ENCODE measurements around the gene SYNJ2.

Gene SYNJ2

GRCh38 chr6:158111987-158112386 lies 130.3 kb downstream of the SYNJ2 start:
- no peaks in the 10 kb centered on the region for H4K20me1 ChIP-seq (ENCODE audit: insufficient read depth, low read length)

DNA sequence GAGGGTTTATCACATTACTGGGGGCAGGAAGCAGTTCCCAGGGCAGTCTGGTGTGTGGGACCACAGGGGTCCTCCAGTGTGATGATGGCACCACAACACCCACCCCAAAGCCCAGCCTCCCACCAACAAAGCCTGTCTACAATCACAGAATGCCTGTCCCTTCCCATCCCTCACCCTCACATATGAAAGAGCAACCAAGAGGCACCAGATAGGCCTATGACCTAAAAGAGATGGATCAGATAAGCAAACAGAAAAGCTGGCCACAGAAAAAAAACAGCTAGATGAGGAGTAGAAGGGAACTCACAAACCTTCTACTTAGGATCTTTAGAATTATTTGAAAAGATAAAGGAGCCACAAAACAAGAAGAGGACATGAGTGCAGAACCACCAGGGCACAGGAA lies 132.1 kb downstream of the SYNJ2 start:
- Histone ChIP-seq H3K79me2 (ENCODE audit: low read length) (no peaks in the 10 kb centered on the region), H3K4me3 (ENCODE audit: low read length) (no peak overlapping the region), H3K27ac (ENCODE audit: low read length) (no peak overlapping the region), H3K9ac (ENCODE audit: low read length) (no peak overlapping the region), H2AFZ (ENCODE audit: low read depth, low read length) (no peak overlapping the region), H3K4me2 (ENCODE audit: low read length) (no peak overlapping the region), H4K20me1 (ENCODE audit: insufficient read depth, low read length) (no peaks in the 10 kb centered on the region), H3K4me1 (ENCODE audit: low read length) (no peaks in the 10 kb centered on the region), H3K27me3 (ENCODE audit: low read depth, low read length) (no peaks in the 10 kb centered on the region), H3K36me3 (replicated peaks; ENCODE audit: low read depth, low read length) (no peaks in the 10 kb centered on the region), H3K9me3 (ENCODE audit: insufficient read depth, low read length) (no peaks in the 10 kb centered on the region)
- TF ChIP-seq, protein P1, sequence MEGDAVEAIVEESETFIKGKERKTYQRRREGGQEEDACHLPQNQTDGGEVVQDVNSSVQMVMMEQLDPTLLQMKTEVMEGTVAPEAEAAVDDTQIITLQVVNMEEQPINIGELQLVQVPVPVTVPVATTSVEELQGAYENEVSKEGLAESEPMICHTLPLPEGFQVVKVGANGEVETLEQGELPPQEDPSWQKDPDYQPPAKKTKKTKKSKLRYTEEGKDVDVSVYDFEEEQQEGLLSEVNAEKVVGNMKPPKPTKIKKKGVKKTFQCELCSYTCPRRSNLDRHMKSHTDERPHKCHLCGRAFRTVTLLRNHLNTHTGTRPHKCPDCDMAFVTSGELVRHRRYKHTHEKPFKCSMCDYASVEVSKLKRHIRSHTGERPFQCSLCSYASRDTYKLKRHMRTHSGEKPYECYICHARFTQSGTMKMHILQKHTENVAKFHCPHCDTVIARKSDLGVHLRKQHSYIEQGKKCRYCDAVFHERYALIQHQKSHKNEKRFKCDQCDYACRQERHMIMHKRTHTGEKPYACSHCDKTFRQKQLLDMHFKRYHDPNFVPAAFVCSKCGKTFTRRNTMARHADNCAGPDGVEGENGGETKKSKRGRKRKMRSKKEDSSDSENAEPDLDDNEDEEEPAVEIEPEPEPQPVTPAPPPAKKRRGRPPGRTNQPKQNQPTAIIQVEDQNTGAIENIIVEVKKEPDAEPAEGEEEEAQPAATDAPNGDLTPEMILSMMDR (IDR thresholded peaks at IDR 0.05; ENCODE audit: low read depth, low read length) = no peak
- no peak for TF ChIP-seq EZH2phosphoT487 (IDR thresholded peaks at IDR 0.05; ENCODE audit: low read depth)

More at GRCh38 chr6:158111987-158112386, 130.3 kb downstream of the SYNJ2 start:
- Histone ChIP-seq H3K27ac (ENCODE audit: low read length) (no peak overlapping the region), H3K79me2 (ENCODE audit: low read length) (no peaks in the 10 kb centered on the region), H3K9me3 (ENCODE audit: insufficient read depth, low read length) (no peaks in the 10 kb centered on the region), H3K4me3 (ENCODE audit: low read length) (no peak overlapping the region), H3K27me3 (ENCODE audit: low read depth, low read length) (no peaks in the 10 kb centered on the region), H3K9ac (ENCODE audit: low read length) (no peak overlapping the region), H3K4me1 (ENCODE audit: low read length) (no peaks in the 10 kb centered on the region), H3K4me2 (ENCODE audit: low read length) (no peak overlapping the region), H3K36me3 (replicated peaks; ENCODE audit: low read depth, low read length) (no peaks in the 10 kb centered on the region), H2AFZ (ENCODE audit: low read depth, low read length) (no peak overlapping the region)
- TF ChIP-seq, protein P1 (IDR thresholded peaks at IDR 0.05; ENCODE audit: low read depth, low read length) = no peak
- TF ChIP-seq EZH2phosphoT487 (IDR thresholded peaks at IDR 0.05; ENCODE audit: low read depth) = no peak

DNA sequence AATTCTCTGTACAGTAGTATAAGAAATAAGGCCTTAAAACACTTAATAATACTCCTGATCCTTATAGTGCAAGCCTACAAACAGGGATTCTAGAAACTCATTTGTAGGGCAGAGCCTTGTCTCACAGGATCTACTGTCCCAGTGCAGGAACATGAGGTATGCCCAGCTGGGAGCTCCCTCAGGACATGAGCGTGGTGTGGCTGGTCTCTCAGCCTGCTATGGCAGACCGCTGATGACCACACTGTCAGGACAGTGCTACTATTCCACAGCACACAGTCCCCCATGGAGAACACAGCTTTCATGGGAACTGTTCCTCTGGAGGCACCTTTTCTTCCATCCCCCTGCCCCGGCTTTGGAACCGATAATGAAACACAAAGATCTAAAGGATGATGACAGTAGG lies 133.4 kb downstream of the SYNJ2 start:
- H3K9me3 ChIP-seq (ENCODE audit: insufficient read depth, low read length) = no peaks in the 10 kb centered on the region
- TF ChIP-seq, protein P1 (IDR thresholded peaks at IDR 0.05; ENCODE audit: low read depth, low read length) = no peak
- no peak for TF ChIP-seq EZH2phosphoT487 (IDR thresholded peaks at IDR 0.05; ENCODE audit: low read depth)
- H3K4me2 ChIP-seq (ENCODE audit: low read length) = no peak overlapping the region
- no peaks in the 10 kb centered on the region for H4K20me1 ChIP-seq (ENCODE audit: insufficient read depth, low read length)
- no peaks in the 10 kb centered on the region for H3K27me3 ChIP-seq (ENCODE audit: low read depth, low read length)
- H3K27ac ChIP-seq (ENCODE audit: low read length) = no peak overlapping the region
- no peaks in the 10 kb centered on the region for H3K4me1 ChIP-seq (ENCODE audit: low read length)
- no peak overlapping the region for H3K9ac ChIP-seq (ENCODE audit: low read length)
- no peak overlapping the region for H2AFZ ChIP-seq (ENCODE audit: low read depth, low read length)
- H3K4me3 ChIP-seq (ENCODE audit: low read length) = no peak overlapping the region
- H3K79me2 ChIP-seq (ENCODE audit: low read length) = no peaks in the 10 kb centered on the region
- H3K36me3 ChIP-seq (replicated peaks; ENCODE audit: low read depth, low read length) = no peaks in the 10 kb centered on the region

GRCh38 chr6:158115508-158115907 lies 133.8 kb downstream of the SYNJ2 start:
- H2AFZ ChIP-seq (ENCODE audit: low read depth, low read length) = no peak overlapping the region
- H3K27ac ChIP-seq (ENCODE audit: low read length) = no peak overlapping the region
- H4K20me1 ChIP-seq (ENCODE audit: insufficient read depth, low read length) = no peaks in the 10 kb centered on the region
- H3K4me1 ChIP-seq (ENCODE audit: low read length) = no peaks in the 10 kb centered on the region
- no peaks in the 10 kb centered on the region for H3K79me2 ChIP-seq (ENCODE audit: low read length)
- no peak overlapping the region for H3K4me3 ChIP-seq (ENCODE audit: low read length)
- no peak overlapping the region for H3K9ac ChIP-seq (ENCODE audit: low read length)
- no peak for TF ChIP-seq EZH2phosphoT487 (IDR thresholded peaks at IDR 0.05; ENCODE audit: low read depth)
- TF ChIP-seq, protein P1 (IDR thresholded peaks at IDR 0.05; ENCODE audit: low read depth, low read length) = no peak
- no peaks in the 10 kb centered on the region for H3K27me3 ChIP-seq (ENCODE audit: low read depth, low read length)
- no peaks in the 10 kb centered on the region for H3K36me3 ChIP-seq (replicated peaks; ENCODE audit: low read depth, low read length)
- H3K4me2 ChIP-seq (ENCODE audit: low read length) = no peak overlapping the region
- no peaks in the 10 kb centered on the region for H3K9me3 ChIP-seq (ENCODE audit: insufficient read depth, low read length)
